NCI-H345 (cell line): Measurements from ENCODE around the gene L3HYPDH.

Experiments
- DNase-seq: peaks from one replicate; lab custom pipeline; 2025; lab: John Stamatoyannopoulos, UW

Gene L3HYPDH

DNA sequence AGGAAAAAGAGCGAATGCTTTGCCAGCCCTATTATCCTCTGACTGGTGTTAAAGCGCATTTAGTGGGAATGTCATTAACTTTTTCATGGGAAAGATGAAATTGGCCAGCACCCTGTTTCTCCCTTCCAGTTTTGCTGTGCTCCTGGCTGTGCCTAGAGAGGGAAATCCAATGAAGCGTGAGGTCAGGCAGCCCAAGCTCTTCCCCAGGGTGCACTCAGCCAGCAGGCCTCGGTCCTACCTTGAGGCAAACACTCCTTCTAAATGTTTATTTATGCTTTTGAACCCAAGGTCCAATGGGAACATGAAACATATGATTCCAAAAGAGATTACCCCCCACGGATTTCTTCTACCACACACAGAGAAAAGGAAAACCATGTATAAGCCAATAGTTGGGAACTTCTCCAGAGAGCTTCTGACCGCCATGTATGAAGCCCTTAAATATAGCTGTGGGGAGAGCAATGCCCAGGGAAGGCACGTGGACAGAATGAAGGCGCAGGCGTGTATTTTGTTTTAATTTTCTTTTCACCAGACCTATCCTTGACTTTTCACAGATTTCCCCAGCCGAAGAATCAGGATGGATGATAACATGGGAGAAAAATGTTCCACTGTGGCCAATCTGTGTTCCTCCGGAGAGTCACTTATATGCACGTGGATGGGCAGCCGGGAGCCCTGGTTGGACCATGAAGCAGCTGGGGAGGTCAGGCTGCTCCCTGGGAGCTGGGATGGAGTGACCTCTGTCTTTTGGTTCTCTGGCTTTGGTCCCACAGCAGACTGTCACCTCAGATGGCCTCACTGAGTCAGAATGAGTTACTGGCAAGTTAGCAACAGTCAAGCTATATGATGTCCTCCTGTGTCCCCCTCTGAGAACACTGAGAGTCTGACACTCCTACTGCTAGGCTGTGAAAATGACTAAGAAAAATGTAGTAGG lies 56.3 kb downstream of the L3HYPDH start:
- DNase-seq, result no peak

GRCh38 chr14:59425322-59425935 lies 58.8 kb downstream of the L3HYPDH start:
- no peak for DNase-seq

GRCh38 chr14:59424341-59425071 lies 59.7 kb downstream of the L3HYPDH start:
- no peak for DNase-seq
